Ascending aorta (tissue), 2 donors: ENCODE measurements around the gene WSCD2. TPM values are rescaled to one million over a fixed set of nuclear protein-coding genes. Genes with fewer than 3 reads are reported as not detected.

Experiments
- DNase-seq, 2 donors: peaks; one replicate each; pipeline ENCODE4 v3.0.0-alpha.2; 2019; ENCODE audit warnings: low spot score in 2 of 2
- H3K27ac ChIP-seq, 2 donors: fragments of 200-600 bp; sonication (generic); one replicate each; pipeline ENCODE4 v1.5.1; 2016 to 2017; ENCODE audit warnings: mild to moderate bottlenecking in 1 of 2
- H3K27me3 ChIP-seq: fragments of 200-600 bp; sonication (generic); one replicate; pipeline ENCODE4 v1.5.1; 2017
- H3K36me3 ChIP-seq, 2 donors: fragments of 200-600 bp; sonication (generic); one replicate each; pipeline ENCODE4 v1.5.1; 2016
- H3K4me1 ChIP-seq, 2 donors: fragments of 200-600 bp; sonication (generic); one replicate each; pipeline ENCODE4 v1.5.1; 2016 to 2017; ENCODE audit warnings: mild to moderate bottlenecking in 1 of 2
- H3K4me3 ChIP-seq, 2 donors: fragments of 200-600 bp; sonication (generic); one replicate each; pipeline ENCODE4 v1.5.1; 2016 to 2017; ENCODE audit warnings: mild to moderate bottlenecking in 1 of 2
- H3K9me3 ChIP-seq, 2 donors: fragments of 200-600 bp; sonication (generic); one replicate each; pipeline ENCODE4 v1.5.1; 2016
- CTCF ChIP-seq, 3 experiments: fragments of 200-600 bp in 2 of 3; fragments of 450-650 bp in 1 of 3; sonication (generic) in 2 of 3; IDR thresholded peaks; one replicate each; pipeline ENCODE4 v1.5.1; 2016 to 2019; ENCODE audit warnings: antibody characterized with exemption in 3 of 3, mild to moderate bottlenecking in 1 of 3, moderate library complexity in 1 of 3
- intact Hi-C: fragments of 100-400 bp; cut with DNase I; formaldehyde crosslinking; loops from one replicate; pipeline ENCODE4 v1.15.1; 2023
- total RNA-seq: library from RNA; depleted of rRNA; stranded (reverse); fragments of >200 nt; gene quantifications from one replicate; pipeline ENCODE4 v1.1.0, GENCODE V29; 2016

WSCD2 gene
- total RNA-seq, 1 donor from 2014 or later = 3.5 TPM

- Histone ChIP-seq H3K4me3 (no peak overlapping the region), H3K9me3 (no peaks in the 10 kb centered on the region), H3K27ac (no peak overlapping the region)
Observed at GRCh38 chr12:108119974-108120862, 8.9 kb upstream of the WSCD2 start.

GRCh38 chr12:108120863-108121165, 8.3 kb upstream of the WSCD2 start:
- Histone ChIP-seq H3K27ac (no peak overlapping the region), H3K4me3 (no peak overlapping the region), H3K36me3 (no peaks in the 10 kb centered on the region), H3K9me3 (no peaks in the 10 kb centered on the region), H3K27me3 (no peaks in the 10 kb centered on the region), H3K4me1 (peaks cover 3 to 4% of the 10 kb centered on the region in 2 donors)
- intact Hi-C loops = loop anchor here (10.0 kb wide), 1 partner anchor 214 kb away; the partner anchor contains the start of gene CMKLR1
- TF ChIP-seq CTCF (IDR thresholded peaks at IDR 0.05) = no peak
- no peak for DNase-seq

More at GRCh38 chr12:108119974-108120862, 8.9 kb upstream of the WSCD2 start:
- TF ChIP-seq CTCF (IDR thresholded peaks at IDR 0.05) = no peak
- H3K36me3 ChIP-seq = no peaks in the 10 kb centered on the region
- peaks cover 4 to 5% of the 10 kb centered on the region in 2 donors for H3K4me1 ChIP-seq
- H3K27me3 ChIP-seq = no peaks in the 10 kb centered on the region
- DNase-seq = no peak
- intact Hi-C loops = loop anchor here (10.0 kb wide), 1 partner anchor 215 kb away; the partner anchor contains the start of gene CMKLR1

DNA sequence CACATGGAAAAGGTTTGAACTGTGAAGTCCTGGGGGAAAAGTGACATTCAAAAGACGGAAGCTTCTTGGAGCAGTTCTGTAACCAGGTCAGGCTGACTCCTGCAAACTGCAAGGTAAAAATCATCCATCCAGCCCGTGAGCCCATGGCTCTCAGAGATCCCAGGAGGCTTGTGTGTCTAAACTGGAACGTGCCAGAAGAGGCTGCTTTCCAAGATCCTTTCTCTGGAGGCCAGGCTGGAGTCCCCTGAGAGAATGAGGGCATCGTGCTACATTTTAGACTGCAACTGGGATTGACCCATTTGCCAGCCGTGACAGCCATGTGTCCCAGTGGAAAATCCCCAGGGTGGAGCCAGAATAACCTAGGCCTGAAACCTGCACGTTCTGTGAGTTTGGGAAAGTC, 7.8 kb upstream of the WSCD2 start:
- no peak for TF ChIP-seq CTCF (IDR thresholded peaks at IDR 0.05)
- H3K9me3 ChIP-seq = no peaks in the 10 kb centered on the region
- no peak overlapping the region for H3K27ac ChIP-seq
- DNase-seq = no peak
- no peak overlapping the region for H3K4me3 ChIP-seq
- intact Hi-C loops = loop anchor here (10.0 kb wide), 1 partner anchor 213 kb away; the partner anchor contains the start of gene CMKLR1
- no peaks in the 10 kb centered on the region for H3K36me3 ChIP-seq
- H3K27me3 ChIP-seq = no peaks in the 10 kb centered on the region
- peaks cover 3 to 4% of the 10 kb centered on the region in 2 donors for H3K4me1 ChIP-seq

GRCh38 chr12:108121728-108122471, 7.2 kb upstream of the WSCD2 start:
- TF ChIP-seq CTCF (IDR thresholded peaks at IDR 0.05) = no peak
- Histone ChIP-seq H3K27ac (no peak overlapping the region), H3K9me3 (no peaks in the 10 kb centered on the region), H3K27me3 (no peaks in the 10 kb centered on the region), H3K4me1 (peaks cover 0 to 5% of the 10 kb centered on the region in 2 donors), H3K36me3 (no peaks in the 10 kb centered on the region), H3K4me3 (no peak overlapping the region)
- intact Hi-C loops = loop anchor here (10.0 kb wide), 1 partner anchor 213 kb away; the partner anchor contains the start of gene CMKLR1
- DNase-seq = no peak

- H3K9me3 ChIP-seq = no peaks in the 10 kb centered on the region
- DNase-seq = no peak
- H3K4me3 ChIP-seq = no peak overlapping the region
- no peak overlapping the region for H3K27ac ChIP-seq
- TF ChIP-seq CTCF (IDR thresholded peaks at IDR 0.05) = no peak
- peaks cover 1 to 7% of the 10 kb centered on the region in 2 donors for H3K4me1 ChIP-seq
- H3K36me3 ChIP-seq = no peaks in the 10 kb centered on the region
- H3K27me3 ChIP-seq = no peaks in the 10 kb centered on the region
- intact Hi-C loops = loop anchor here (10.0 kb wide), 1 partner anchor 212 kb away; the partner anchor contains the start of gene CMKLR1
Observed at GRCh38 chr12:108122644-108123043, 6.4 kb upstream of the WSCD2 start.
